Endodermal cell (in vitro differentiated cells): ENCODE results near the gene POU2F3. TPM values are rescaled to one million over a fixed set of nuclear protein-coding genes. Genes with fewer than 3 reads are reported as not detected.

ENCODE experiments used
- DNase-seq: peaks from one replicate; pipeline ENCODE4 v3.0.0-alpha.2; 2017
- H3K27ac ChIP-seq: 2 replicates; pipeline ENCODE4 v1.5.1; 2013; ENCODE audit warnings: mild to moderate bottlenecking, low read depth, low read length, moderate library complexity
- H3K27me3 ChIP-seq: 2 replicates; pipeline ENCODE4 v1.6.1; 2013; ENCODE audit warnings: mild to moderate bottlenecking, low read length, moderate library complexity; ENCODE audit not compliant: insufficient read depth, control insufficient read depth, poor library complexity, severe bottlenecking
- H3K36me3 ChIP-seq: 2 replicates; pipeline ENCODE4 v1.7.0; 2013; ENCODE audit warnings: mild to moderate bottlenecking, low read length, moderate library complexity; ENCODE audit not compliant: control insufficient read depth, insufficient read depth
- H3K4me1 ChIP-seq: one replicate; pipeline ENCODE4 v1.7.0; 2013; ENCODE audit warnings: low read length; ENCODE audit not compliant: control insufficient read depth, insufficient read depth
- H3K4me3 ChIP-seq: 2 replicates; pipeline ENCODE4 v1.5.1; 2013; ENCODE audit warnings: mild to moderate bottlenecking, low read length, moderate library complexity
- H3K9ac ChIP-seq: 2 replicates; pipeline ENCODE4 v1.6.1; 2013; ENCODE audit warnings: mild to moderate bottlenecking, low read length, moderate library complexity; ENCODE audit not compliant: poor library complexity, severe bottlenecking; ENCODE audit errors: extremely low read depth
- H3K9me3 ChIP-seq: 2 replicates; pipeline ENCODE4 v1.6.1; 2013; ENCODE audit warnings: mild to moderate bottlenecking, low read length, moderate library complexity; ENCODE audit not compliant: control insufficient read depth
- H3K27ac Mint-ChIP-seq: 2 replicates; pipeline ENCODE4 v1.8.0; 2020; ENCODE audit warnings: mixed read lengths
- H3K27me3 Mint-ChIP-seq: 2 replicates; pipeline ENCODE4 v1.8.0; 2021; ENCODE audit warnings: mild to moderate bottlenecking, mixed read lengths; ENCODE audit not compliant: insufficient read depth
- H3K36me3 Mint-ChIP-seq: 2 replicates; pipeline ENCODE4 v1.8.0; 2020; ENCODE audit warnings: low read depth, mixed read lengths
- H3K4me1 Mint-ChIP-seq: 2 replicates; pipeline ENCODE4 v1.8.0; 2020; ENCODE audit warnings: mixed read lengths
- H3K4me3 Mint-ChIP-seq: 2 replicates; pipeline ENCODE4 v1.8.0; 2020; ENCODE audit warnings: mild to moderate bottlenecking, moderate library complexity, mixed read lengths
- H3K9me3 Mint-ChIP-seq: 2 replicates; pipeline ENCODE4 v1.8.0; 2020; ENCODE audit warnings: mild to moderate bottlenecking, mixed read lengths
- CTCF ChIP-seq: fragments of 200-600 bp; sonication (generic); conservative IDR thresholded peaks from 2 replicates; pipeline ENCODE4 v1.5.0; 2021; ENCODE audit warnings: antibody characterized with exemption, mild to moderate bottlenecking
- WGBS, 2 experiments: methylation state at CpG; one replicate each; pipeline versions ENCODE4 v1.1.5 to v1.1.7; 2013; ENCODE audit warnings: missing lambda C conversion rate in 2 of 2, mixed read lengths in 1 of 2; ENCODE audit not compliant: insufficient coverage in 1 of 2, insufficient read length in 1 of 2; 5-methylcytosine and 5-hydroxymethylcytosine counted together
- total RNA-seq, 2 donors: library from RNA; stranded (reverse); fragmentation: NEBNext Ultra II Directional in 1 of 2; extraction: Animal tissue kit (Norgen Biotek cat#: 25700) in 1 of 2; gene quantifications; 2 replicates in 1 of 2; 3 replicates in 1 of 2; pipeline ENCODE4 v1.2.1, GENCODE V29; 2021

The POU2F3 gene
- total RNA-seq, 2 donors from 2014 or later, result 0.46 TPM; not detected in 1

- TF ChIP-seq CTCF, result no peak
- no peak overlapping the region for H3K27ac Mint-ChIP-seq
- no peaks in the 10 kb centered on the region for H3K4me1 ChIP-seq
- no peaks in the 10 kb centered on the region for H3K36me3 Mint-ChIP-seq
- H3K27me3 Mint-ChIP-seq, result peaks cover 7% of the 10 kb centered on the region
- no peak overlapping the region for H3K9ac ChIP-seq
- DNase-seq, result no peak
- H3K27me3 ChIP-seq, result no peaks in the 10 kb centered on the region
- H3K9me3 ChIP-seq, result no peaks in the 10 kb centered on the region
- H3K4me3 Mint-ChIP-seq, result no peak overlapping the region
- peaks cover 6% of the 10 kb centered on the region for H3K4me1 Mint-ChIP-seq
- no peak overlapping the region for H3K27ac ChIP-seq
- 90 to 93% methylated on average over 2 to 7 of the region's 7 CpGs for WGBS, 2 experiments
- H3K4me3 ChIP-seq, result no peak overlapping the region
- no peaks in the 10 kb centered on the region for H3K36me3 ChIP-seq
- no peaks in the 10 kb centered on the region for H3K9me3 Mint-ChIP-seq
Observed at GRCh38 chr11:120308081-120308480, 68.1 kb downstream of the POU2F3 start.

GRCh38 chr11:120310870-120311269, 70.9 kb downstream of the POU2F3 start:
- Histone ChIP-seq H3K36me3 (no peaks in the 10 kb centered on the region), H3K9me3 (no peaks in the 10 kb centered on the region), H3K4me3 (no peak overlapping the region), H3K27ac (no peak overlapping the region), H3K4me1 (peaks cover 8% of the 10 kb centered on the region), H3K27me3 (no peaks in the 10 kb centered on the region), H3K9ac (no peak overlapping the region)
- Mint-ChIP-seq H3K9me3 (no peaks in the 10 kb centered on the region), H3K27me3 (peaks cover 5% of the 10 kb centered on the region), H3K27ac (no peak overlapping the region), H3K4me3 (no peak overlapping the region), H3K4me1 (peaks cover 18% of the 10 kb centered on the region), H3K36me3 (no peaks in the 10 kb centered on the region)
- 81 to 86% methylated on average over 3 of the region's 3 CpGs for WGBS, 2 experiments
- DNase-seq, result no peak
- TF ChIP-seq CTCF, result no peak

- H3K4me3 Mint-ChIP-seq, result no peak overlapping the region
Observed at GRCh38 chr11:120314861-120315260, 74.9 kb downstream of the POU2F3 start.

More at GRCh38 chr11:120314861-120315260, 74.9 kb downstream of the POU2F3 start:
- no peaks in the 10 kb centered on the region for H3K9me3 ChIP-seq
- no peaks in the 10 kb centered on the region for H3K27me3 ChIP-seq
- H3K36me3 ChIP-seq, result no peaks in the 10 kb centered on the region
- no peaks in the 10 kb centered on the region for H3K36me3 Mint-ChIP-seq
- no peak overlapping the region for H3K4me3 ChIP-seq
- H3K27ac ChIP-seq, result no peak overlapping the region
- no peak for DNase-seq
- peaks cover 8% of the 10 kb centered on the region for H3K4me1 ChIP-seq
- WGBS, 2 experiments, result 68 to 82% methylated on average over 2 to 3 of the region's 3 CpGs
- H3K9ac ChIP-seq, result no peak overlapping the region
- H3K4me1 Mint-ChIP-seq, result peaks cover 19% of the 10 kb centered on the region
- H3K27ac Mint-ChIP-seq, result no peak overlapping the region
- TF ChIP-seq CTCF, result no peak
- H3K27me3 Mint-ChIP-seq, result peaks cover 9% of the 10 kb centered on the region
- H3K9me3 Mint-ChIP-seq, result no peaks in the 10 kb centered on the region
